GM12878 (cell line): Measurements from ENCODE around the gene GTPBP4.

Source experiments
- BMI1 ChIP-seq: fragments of 450-650 bp; IDR thresholded peaks from 2 replicates; pipeline ENCODE4 v1.6.1; 2016; ENCODE audit warnings: mild to moderate bottlenecking, moderate library complexity, borderline replicate concordance
- BRCA1 ChIP-seq: IDR thresholded peaks from 2 replicates; pipeline ENCODE4 v1.6.1; 2011; ENCODE audit warnings: low read depth, low read length, improper control_type of control experiment
- CTCF ChIP-seq, 3 experiments: IDR thresholded peaks in 2 of 3; conservative IDR thresholded peaks in 1 of 3; 2 replicates each; pipeline ENCODE4 v1.5.1; 2011; ENCODE audit warnings: low read depth in 3 of 3, low read length in 3 of 3, mild to moderate bottlenecking in 3 of 3, control low read depth in 2 of 3, moderate library complexity in 2 of 3, inconsistent platforms in 1 of 3, mixed read lengths in 1 of 3; ENCODE audit not compliant: control insufficient read depth in 2 of 3, insufficient read depth in 1 of 3; ENCODE audit errors: extremely low read depth in 1 of 3
- EP300 ChIP-seq, 2 experiments: fragments of 150-350 bp in 1 of 2; IDR thresholded peaks; 2 replicates each; pipeline ENCODE4 v1.6.1; 2011 to 2012; ENCODE audit warnings: low read depth in 2 of 2, low read length in 2 of 2, borderline replicate concordance in 1 of 2, improper control_type of control experiment in 1 of 2, inconsistent platforms in 1 of 2; ENCODE audit not compliant: control insufficient read depth in 1 of 2
- ESRRA ChIP-seq: IDR thresholded peaks from 2 replicates; pipeline ENCODE4 v1.6.1; 2012; ENCODE audit warnings: mild to moderate bottlenecking, low read length, improper control_type of control experiment
- EZH2 ChIP-seq: IDR thresholded peaks from 2 replicates; pipeline ENCODE4 v1.6.1; 2012; ENCODE audit warnings: low read depth, mild to moderate bottlenecking, control low read depth, inconsistent platforms, low read length, borderline replicate concordance; ENCODE audit not compliant: control insufficient read depth
- MAX ChIP-seq: IDR thresholded peaks from 2 replicates; pipeline ENCODE4 v1.6.1; 2012; ENCODE audit warnings: low read depth, low read length, improper control_type of control experiment
- MEF2A ChIP-seq: IDR thresholded peaks from 2 replicates; pipeline ENCODE4 v1.6.1; 2011; ENCODE audit warnings: low read depth, mild to moderate bottlenecking, low read length, moderate library complexity; ENCODE audit not compliant: insufficient read depth
- MXI1 ChIP-seq: fragments of 150-350 bp; IDR thresholded peaks from 2 replicates; pipeline ENCODE4 v1.6.1; 2011; ENCODE audit warnings: low read depth, mild to moderate bottlenecking, inconsistent platforms, low read length, improper control_type of control experiment
- NBN ChIP-seq: fragments of 450-650 bp; IDR thresholded peaks from 2 replicates; pipeline ENCODE4 v1.6.1; 2016
- NFXL1 ChIP-seq: fragments of 450-650 bp; IDR thresholded peaks from 2 replicates; pipeline ENCODE4 v1.6.1; 2017; ENCODE audit warnings: antibody characterized with exemption, mild to moderate bottlenecking, borderline replicate concordance
- POLR2AphosphoS5 ChIP-seq: IDR thresholded peaks from 2 replicates; pipeline ENCODE4 v1.6.1; 2011; ENCODE audit warnings: mild to moderate bottlenecking, low read length, inconsistent platforms
- RFX5 ChIP-seq: IDR thresholded peaks from 2 replicates; pipeline ENCODE4 v1.6.1; 2011; ENCODE audit warnings: low read depth, low read length, improper control_type of control experiment
- SMAD1 ChIP-seq: fragments of 450-650 bp; IDR thresholded peaks from 2 replicates; pipeline ENCODE4 v1.6.1; 2018; ENCODE audit warnings: mild to moderate bottlenecking, low read depth; ENCODE audit not compliant: partially characterized antibody

- TF ChIP-seq NFXL1 (no peak), SMAD1 (no peak), MAX (no peak), POLR2AphosphoS5 (no peak), ESRRA (no peak), CTCF (IDR thresholded peaks at IDR 0.05 in 2 of 3, conservative IDR thresholded peaks at IDR 0.05 in 1 of 3; ENCODE audit: control insufficient read depth in 2 of 3, extremely low read depth in 1 of 3, insufficient read depth in 1 of 3, low read depth in 3 of 3, low read length in 3 of 3) (no peak), NBN (no peak), EZH2 (no peak), MXI1 (no peak), MEF2A (no peak), BRCA1 (no peak), RFX5 (no peak), BMI1 (no peak), EP300 (IDR thresholded peaks at IDR 0.05; ENCODE audit: borderline replicate concordance in 1 of 2, control insufficient read depth in 1 of 2, low read depth in 2 of 2, low read length in 2 of 2) (no peak)
Measured at GRCh38 chr10:963186-963585, 25.0 kb upstream of the GTPBP4 start.
